Fibroblast of villous mesenchyme (primary cell): ENCODE measurements around the gene DPYD. TPM values are rescaled to one million over a fixed set of nuclear protein-coding genes. Genes with fewer than 3 reads are reported as not detected.

Source experiments
- DNase-seq: peaks from one replicate; pipeline ENCODE4 v3.0.0-alpha.2; 2010; ENCODE audit warnings: low read depth
- H3K4me3 ChIP-seq: 2 replicates; pipeline ENCODE4 v1.5.1; 2011; ENCODE audit warnings: low read depth, mild to moderate bottlenecking, low read length
- total RNA-seq: library from RNA; depleted of rRNA; stranded (reverse); fragments of >200 nt; gene quantifications from 2 replicates; pipeline ENCODE4 v1.2.3, GENCODE V29; 2012
- TF ChIP-seq, protein P1 (sequence below): IDR thresholded peaks from 2 replicates; pipeline ENCODE4 v1.5.1; 2012; ENCODE audit warnings: low read depth, mild to moderate bottlenecking, low read length; ENCODE audit not compliant: insufficient read depth

The DPYD gene
- total RNA-seq, 1 donor, result 48.4 TPM

DNA sequence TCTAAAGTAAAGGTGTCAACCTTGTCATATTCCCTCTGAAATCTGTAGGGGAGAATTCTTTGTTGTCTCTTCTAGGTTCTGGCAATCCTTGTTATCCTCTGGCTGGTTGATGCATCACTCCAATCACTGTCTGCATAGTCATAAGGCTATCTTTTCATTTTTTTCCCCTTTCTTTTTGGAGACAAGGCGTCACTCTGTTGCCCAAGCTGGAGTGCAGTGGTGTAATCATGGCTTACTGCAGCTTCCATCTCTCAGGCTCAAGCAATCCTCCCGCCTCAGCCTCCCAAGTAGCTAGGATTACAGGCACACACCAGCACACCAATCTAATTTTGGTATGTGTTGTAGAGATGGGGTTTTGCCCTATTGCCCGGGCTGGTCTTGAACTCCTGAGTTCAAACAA lies 12.9 kb downstream of the DPYD start:
- TF ChIP-seq, protein P1, sequence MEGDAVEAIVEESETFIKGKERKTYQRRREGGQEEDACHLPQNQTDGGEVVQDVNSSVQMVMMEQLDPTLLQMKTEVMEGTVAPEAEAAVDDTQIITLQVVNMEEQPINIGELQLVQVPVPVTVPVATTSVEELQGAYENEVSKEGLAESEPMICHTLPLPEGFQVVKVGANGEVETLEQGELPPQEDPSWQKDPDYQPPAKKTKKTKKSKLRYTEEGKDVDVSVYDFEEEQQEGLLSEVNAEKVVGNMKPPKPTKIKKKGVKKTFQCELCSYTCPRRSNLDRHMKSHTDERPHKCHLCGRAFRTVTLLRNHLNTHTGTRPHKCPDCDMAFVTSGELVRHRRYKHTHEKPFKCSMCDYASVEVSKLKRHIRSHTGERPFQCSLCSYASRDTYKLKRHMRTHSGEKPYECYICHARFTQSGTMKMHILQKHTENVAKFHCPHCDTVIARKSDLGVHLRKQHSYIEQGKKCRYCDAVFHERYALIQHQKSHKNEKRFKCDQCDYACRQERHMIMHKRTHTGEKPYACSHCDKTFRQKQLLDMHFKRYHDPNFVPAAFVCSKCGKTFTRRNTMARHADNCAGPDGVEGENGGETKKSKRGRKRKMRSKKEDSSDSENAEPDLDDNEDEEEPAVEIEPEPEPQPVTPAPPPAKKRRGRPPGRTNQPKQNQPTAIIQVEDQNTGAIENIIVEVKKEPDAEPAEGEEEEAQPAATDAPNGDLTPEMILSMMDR, result no peak
- no peak overlapping the region for H3K4me3 ChIP-seq
- DNase-seq, result no peak

DNA sequence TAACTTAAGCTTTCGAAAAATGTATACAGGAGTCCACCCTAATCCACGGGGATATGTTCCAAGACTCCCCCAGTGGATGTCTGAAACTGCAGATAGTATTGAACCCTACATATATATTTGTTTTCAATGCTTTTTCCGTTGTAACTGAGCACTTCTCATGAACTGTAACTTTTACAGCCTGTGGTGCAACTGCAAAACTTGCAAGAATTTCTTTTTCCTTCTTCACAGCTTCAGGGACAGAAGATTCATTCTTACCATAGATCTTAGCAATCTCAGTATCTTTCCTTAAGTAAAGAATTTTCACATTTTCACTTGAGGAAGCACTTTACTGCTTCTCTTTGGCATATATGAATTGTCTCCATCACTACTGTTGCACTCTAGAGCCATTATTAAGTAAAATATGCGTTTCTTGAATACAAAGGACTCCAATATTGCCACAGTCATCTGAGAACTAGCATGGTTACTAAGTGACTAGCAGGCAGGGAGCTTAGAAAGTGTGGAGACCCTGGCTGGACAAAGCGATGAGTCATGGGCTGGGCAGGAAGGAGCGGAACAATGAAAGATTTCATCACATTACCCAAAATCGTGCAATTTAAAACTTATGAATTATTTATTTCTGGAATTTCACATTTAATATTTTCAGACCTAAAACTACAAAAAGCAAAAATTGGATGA lies 14.1 kb downstream of the DPYD start:
- no peak overlapping the region for H3K4me3 ChIP-seq
- peak; percentile 56 for DNase-seq

DNA sequence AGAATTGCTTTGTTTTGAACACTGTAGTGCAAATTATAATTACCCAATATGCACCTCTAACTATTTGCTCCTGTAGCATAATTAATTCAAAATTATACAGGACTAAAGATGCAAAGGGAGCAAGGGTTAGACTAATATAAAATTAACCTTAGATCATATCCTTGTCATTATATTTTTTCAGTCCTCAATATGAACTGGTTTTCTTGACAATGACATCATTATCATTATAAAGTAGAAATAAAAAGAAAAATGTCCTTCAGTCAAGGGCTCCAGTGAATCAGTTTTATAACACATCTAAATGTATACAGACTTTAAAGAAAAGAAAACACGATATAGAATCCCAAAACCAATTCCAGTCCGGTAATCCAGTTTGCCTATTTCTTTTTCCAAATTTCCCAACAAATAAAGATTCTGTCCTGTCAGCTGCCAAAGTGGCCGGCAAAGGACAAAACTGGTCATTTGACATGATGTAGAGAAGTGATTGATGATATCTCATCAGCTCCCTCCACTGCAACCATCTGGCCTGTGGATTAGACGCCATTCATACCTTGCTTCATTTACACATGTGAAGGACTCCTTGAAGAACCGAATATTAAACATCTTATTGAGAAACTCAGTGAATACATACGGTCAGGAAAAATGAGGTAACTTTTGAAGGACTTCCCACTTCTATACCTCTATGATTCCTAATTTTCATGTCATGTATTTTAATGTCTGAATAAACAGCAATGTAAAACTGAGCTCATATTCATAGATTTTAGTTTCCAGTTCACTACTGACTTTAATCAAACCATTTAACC lies 15.5 kb downstream of the DPYD start:
- TF ChIP-seq, protein P1, result no peak
- H3K4me3 ChIP-seq, result no peak overlapping the region
- DNase-seq, result no peak

More for the DNA sequence above, 14.1 kb downstream of the DPYD start:
- TF ChIP-seq, protein P1, result no peak

DNA sequence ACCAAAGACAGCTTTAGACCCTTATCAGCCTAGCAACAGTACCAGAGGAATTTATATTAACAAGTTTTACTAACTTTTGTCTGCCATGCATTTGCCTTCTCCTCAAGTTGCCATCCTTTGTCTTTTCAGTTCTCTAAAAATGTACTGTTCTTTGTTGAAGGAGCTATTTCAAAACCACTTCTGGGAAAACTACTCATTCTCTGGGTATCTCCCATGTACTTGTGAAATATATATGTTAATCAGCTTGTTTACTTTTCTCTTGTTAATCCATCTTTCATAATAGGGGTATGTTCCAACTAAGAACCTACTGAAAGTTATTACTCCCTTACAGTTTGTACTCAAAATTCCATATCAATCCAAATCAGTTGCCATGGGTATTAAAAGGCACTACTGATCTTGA lies 16.3 kb downstream of the DPYD start:
- peak; percentile 61 for DNase-seq
- no peak overlapping the region for H3K4me3 ChIP-seq
- TF ChIP-seq, protein P1, result no peak

DNA sequence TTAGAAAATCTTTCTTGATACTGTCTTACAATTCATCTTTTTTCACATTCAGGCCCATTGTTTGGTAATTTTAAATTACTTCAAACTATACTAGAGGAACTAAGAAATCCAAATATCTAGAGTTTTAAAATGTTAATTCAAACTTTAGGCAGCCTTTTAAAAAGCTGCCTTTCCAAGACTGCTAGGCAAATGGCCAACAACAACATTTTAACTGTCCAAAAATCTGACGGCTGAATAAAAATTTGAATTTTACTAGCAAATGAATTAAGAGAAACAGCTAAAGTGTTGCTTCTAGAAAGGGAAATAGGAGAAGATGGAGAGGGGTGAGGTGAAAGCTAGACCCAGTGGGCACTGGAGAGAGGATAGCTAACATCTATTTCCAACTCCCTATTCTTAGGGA lies 17.2 kb downstream of the DPYD start:
- no peak overlapping the region for H3K4me3 ChIP-seq
- TF ChIP-seq, protein P1, result no peak
- DNase-seq, result no peak

DNA sequence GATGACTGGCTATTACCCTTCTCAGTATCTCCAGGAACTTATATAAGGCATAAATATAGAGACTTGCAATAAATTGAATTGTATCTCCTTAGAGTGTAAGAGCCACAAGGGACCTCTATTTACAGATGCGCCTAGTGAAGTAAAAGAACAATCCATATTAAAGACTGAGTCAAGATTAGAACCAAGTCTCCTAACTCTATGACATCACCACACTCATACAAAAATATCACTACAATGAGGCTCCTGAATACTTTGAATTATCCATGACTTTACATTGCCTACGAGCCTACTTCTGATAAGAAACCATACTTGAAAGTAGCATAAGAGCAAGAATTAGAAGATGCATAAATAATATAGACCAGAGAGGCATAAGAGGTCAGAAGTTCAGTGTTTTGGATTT lies 18.8 kb downstream of the DPYD start:
- TF ChIP-seq, protein P1, result no peak
- H3K4me3 ChIP-seq, result no peak overlapping the region
- no peak for DNase-seq
